GM19328 (cell line): ENCODE data around the gene LCN9.
"Not testable (repeated sequence)": the region's sequence is repeated elsewhere in the genome, so short reads cannot be mapped to it uniquely, and the experiment has no call there.

Experiments used
- ATAC-seq: cut with Tn5 transposase; IDR thresholded peaks from one replicate; pipeline ENCODE4 v1.9.1; 2021; ENCODE audit warnings: mild to moderate bottlenecking, moderate library complexity; ENCODE audit not compliant: unreplicated experiment

Gene LCN9

GRCh38 chr9:135670721-135671590 is 7.8 kb downstream of the LCN9 start:
- ATAC-seq = no peak

DNA sequence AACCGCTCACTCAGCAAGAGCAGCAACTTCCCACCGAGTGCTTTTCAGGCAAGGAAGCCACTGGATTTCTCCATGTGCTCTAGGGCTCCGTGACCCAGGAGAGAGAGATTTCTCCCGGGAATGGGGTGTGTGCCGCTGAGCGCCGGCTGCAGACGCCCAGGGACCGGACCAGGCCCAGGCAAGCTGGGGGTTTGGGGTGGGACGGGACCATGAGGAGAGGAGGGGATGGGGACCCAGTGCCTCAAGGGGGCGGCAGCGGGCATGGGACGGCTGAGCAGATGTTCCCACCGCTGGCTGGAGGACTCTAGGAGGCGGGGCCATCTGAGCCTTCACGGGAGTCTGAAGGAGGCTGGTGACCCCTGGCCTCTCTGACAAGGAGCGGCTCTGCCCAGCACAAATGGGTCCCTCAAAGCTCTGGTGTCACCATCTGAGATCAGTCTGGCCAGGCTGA is 8.5 kb downstream of the LCN9 start:
- ATAC-seq = no peak

DNA sequence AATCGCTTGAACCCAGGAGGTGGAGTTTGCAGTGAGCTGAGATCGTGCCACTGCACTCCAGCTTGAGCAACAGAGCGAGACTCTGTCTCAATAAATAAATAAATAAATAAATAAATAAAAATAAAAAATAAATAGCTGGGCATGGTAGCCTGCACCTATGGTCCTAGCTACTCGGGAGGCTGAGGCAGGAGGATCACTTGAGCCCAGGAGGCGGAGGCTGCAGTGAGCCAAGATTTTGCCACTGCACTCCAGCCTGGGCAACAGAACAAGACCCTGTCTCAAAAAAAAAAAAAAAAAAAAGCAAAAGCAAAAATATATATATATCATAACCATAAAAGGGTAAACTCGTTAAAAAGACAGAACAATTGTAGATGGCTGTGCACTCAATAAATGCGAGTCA is 9.7 kb downstream of the LCN9 start:
- not testable (repeated sequence) for ATAC-seq

- no peak for ATAC-seq
These were observed 10.8 kb downstream of the LCN9 start for GRCh38 chr9:135673941-135674340.

GRCh38 chr9:135674977-135675376 is 11.9 kb downstream of the LCN9 start:
- ATAC-seq = no peak

- no peak for ATAC-seq
These were observed 13.8 kb downstream of the LCN9 start for GRCh38 chr9:135676891-135677290.

GRCh38 chr9:135677641-135678168 is 14.6 kb downstream of the LCN9 start:
- no peak for ATAC-seq

GRCh38 chr9:135678236-135679017 is 15.3 kb downstream of the LCN9 start:
- no peak for ATAC-seq

- no peak for ATAC-seq
These were observed 16.9 kb downstream of the LCN9 start for GRCh38 chr9:135680056-135680455.

GRCh38 chr9:135681161-135681560 is 18.1 kb downstream of the LCN9 start:
- no peak for ATAC-seq

DNA sequence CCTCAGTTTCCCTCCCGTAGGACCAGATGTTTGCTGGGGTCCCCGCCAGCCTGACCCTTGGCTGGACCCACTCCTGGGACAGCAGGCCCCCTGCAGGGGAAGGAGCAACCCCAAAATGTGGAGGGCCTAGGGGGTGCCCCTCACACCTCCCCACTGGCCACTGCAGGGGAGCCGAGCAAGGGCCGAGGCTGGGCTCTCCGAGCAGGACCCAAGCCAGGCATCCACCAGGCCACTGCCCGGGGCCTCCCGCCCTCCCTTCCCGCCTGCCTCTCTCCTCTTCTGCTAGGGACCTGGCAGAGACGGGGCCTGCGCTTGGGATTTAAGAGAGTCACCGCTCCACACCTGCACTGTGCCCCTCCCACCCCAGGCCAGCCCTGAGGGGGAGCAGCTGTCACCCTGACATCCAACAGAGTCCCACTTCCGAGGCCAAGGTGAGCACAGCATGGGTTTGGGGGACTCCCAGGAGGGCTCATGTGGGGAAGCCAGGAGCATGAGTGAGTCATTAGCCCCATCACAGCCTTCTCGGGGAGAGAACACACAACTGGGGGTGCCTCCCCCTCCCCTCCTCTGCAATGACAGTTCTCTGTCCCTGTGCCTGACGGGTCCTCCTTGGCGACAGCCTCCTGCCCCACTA is 20.4 kb downstream of the LCN9 start:
- ATAC-seq = no peak

GRCh38 chr9:135684691-135685090 is 21.6 kb downstream of the LCN9 start:
- no peak for ATAC-seq

- ATAC-seq = no peak
These were observed 24.1 kb downstream of the LCN9 start for GRCh38 chr9:135687216-135687615.

GRCh38 chr9:135689011-135689410 is 25.9 kb downstream of the LCN9 start:
- no peak for ATAC-seq

DNA sequence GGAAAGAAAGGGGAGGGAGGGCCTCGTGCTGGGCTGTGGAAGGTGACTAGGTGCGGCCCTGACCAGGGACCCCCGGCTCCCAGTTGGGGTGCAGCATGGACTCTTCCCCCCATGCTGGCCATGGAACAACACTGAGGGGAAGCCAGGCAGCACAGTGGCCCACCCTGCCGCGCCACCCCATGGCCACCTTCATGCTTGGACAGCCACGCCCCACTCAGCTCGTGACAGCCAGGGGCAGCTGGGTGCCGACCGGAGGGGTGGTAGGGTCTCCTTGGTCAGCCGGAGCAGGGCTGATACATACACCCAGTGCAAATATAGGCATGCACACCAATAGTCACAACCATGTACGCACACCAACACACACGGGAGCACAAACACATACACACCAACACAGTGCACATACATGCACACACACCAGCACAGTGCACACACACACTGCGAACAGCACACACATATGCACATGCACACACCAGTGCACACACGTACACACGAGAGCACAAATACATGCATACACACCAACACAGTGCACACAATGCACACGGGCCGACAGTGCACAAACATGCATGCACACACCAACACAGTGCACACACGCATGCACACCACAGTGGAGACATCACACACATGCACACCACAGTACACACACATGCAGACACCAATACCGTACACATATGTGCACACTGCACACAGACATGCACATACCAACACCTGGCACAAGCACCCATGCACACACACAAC is 27.9 kb downstream of the LCN9 start:
- ATAC-seq = no peak

DNA sequence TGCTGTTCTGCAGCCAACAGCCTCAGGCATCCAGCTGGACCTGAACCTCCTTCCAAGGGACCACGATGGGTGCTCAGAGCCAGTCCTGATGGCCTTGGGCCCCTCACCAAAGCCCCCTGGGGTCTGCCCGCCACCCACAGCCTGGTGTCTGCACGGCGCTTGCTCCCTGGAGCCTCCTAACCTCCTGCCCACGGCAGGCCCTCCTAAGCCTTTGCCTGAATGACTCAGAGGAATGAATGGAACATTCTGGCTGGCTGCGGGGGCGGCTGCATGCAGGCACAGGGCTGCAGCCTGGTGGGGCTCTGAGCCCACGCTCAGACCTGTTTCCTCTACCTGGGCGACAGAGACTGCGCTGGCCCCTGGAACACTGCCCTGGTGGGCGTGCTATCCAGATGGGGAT is 29.3 kb downstream of the LCN9 start:
- ATAC-seq = no peak

GRCh38 chr9:135693265-135693664 is 30.2 kb downstream of the LCN9 start:
- ATAC-seq = no peak

DNA sequence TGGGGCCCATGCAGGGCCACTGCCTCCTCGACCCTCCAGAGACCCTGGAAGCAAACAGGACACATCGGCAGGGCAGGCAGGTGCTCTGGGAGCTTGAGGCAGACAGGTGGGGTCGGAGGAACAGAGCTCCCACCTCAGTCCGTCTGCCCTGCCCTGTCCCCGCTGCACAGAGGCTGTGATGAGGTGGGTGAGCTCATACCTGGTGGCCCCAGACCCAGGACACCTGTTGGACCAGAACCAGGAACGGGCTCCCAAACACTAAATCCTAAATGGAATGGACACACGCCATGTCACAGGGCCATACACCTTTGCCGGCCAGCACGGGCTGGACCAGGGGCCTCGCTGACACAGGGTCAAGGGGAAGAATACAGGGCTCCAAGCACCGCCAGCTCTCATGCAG is 30.7 kb downstream of the LCN9 start:
- no peak for ATAC-seq

DNA sequence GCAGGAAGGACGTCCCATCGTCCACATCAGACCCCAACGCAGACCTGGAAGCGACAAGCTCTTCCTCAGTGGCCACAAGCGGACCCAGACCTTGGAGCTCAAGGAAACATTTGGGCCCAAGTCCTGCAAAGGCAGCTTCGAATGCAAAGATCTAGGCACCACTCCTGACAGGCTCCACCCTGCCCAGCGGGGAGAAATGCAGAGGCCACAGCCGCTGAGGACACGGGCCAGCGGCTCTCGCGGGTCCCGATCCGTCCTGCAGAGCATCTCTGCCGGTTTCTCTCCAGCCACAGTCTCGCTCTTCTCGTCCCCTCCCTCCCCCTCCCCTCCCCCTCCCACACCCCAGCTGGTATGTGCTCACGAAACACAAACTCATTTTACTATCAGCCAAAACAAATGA is 31.3 kb downstream of the LCN9 start:
- ATAC-seq = no peak

- no peak for ATAC-seq
These were observed 31.9 kb downstream of the LCN9 start for GRCh38 chr9:135695036-135695435.

- ATAC-seq = no peak
These were observed 32.5 kb downstream of the LCN9 start for GRCh38 chr9:135695642-135696041.
